GM12892 (cell line): Measurements from ENCODE around the gene ESPNL.

ENCODE experiments used
- DNase-seq: peaks from one replicate; pipeline ENCODE4 v3.0.0; 2011; ENCODE audit not compliant: insufficient read length
- FAIRE-seq: peaks from 2 replicates; lab custom pipeline; 2011; peaks lifted over from hg19 to GRCh38; lab: Jason Lieb, UNC
- POLR2A ChIP-seq: IDR thresholded peaks from 2 replicates; pipeline ENCODE4 v1.6.1; 2011; ENCODE audit warnings: low read depth, low read length, control low read depth
- POLR2AphosphoS5 ChIP-seq: IDR thresholded peaks from 2 replicates; pipeline ENCODE4 v1.6.1; 2011; ENCODE audit warnings: low read depth, low read length, control low read depth
- TAF1 ChIP-seq: IDR thresholded peaks from 2 replicates; pipeline ENCODE4 v1.6.1; 2011; ENCODE audit warnings: low read depth, mild to moderate bottlenecking, control low read depth, low read length, borderline replicate concordance

ESPNL gene

DNA sequence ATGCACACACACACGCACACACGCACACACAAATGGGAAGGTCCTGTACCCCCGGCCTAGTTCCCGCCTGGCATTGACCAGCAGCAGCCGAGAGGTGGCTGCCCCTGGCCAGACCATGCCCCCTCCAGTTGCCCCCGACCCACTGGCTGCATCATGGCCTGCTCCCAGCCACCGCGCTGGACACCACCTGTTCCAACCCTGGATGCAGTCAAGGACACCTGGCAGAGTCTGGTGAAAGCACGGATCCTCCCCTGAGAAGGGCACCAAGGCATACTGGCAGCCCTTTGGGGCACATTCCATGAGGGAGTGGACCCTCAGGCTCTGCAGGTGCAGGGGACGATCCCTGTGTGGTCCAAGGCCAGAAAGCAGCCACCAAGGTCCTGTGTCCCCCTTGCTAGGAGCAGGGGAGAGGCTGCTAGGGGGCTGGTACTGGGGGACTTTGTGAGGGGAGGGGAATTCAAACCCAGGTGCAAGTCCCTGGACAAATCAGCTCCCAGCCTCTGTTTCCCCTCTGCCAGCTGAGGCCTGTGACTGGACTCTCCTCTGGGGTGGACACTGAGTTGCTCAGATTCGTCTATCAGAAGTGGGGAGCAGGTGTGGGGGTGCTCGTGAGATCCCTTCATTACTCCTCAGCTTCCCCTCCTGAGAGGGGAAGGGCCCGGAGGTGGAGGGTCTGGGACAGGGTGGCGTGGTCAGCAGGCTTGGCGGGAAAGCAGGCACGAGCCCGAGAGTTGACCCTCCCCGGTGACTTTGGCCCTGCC lies 3.5 kb downstream of the ESPNL start:
- FAIRE-seq (no peak), DNase-seq (no peak)
- TF ChIP-seq POLR2AphosphoS5 (no peak), TAF1 (no peak), POLR2A (no peak)

DNA sequence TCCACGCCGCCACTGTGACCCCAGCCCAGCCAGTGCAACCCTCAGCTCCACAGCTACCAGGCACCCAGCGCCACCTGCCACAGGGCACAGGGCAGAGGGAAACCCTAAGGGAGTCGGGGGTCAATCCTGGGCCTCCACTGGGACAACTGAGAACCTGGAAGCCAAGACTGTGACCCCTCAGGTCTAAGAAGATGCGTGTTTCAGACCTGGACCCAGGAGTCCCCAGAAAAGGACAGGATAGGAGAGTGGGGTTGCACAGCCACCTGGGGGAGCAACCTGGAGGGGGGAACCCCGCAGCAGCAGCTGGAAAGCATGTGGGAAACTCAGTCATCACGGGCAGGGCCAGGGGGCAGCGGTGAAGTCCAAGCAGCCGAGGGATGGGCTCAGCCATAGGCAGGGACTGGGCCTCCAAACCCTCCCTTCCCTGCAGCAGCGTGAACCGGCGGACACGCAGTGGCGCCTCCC lies 4.1 kb downstream of the ESPNL start:
- DNase-seq = no peak
- TF ChIP-seq POLR2A (no peak), TAF1 (no peak), POLR2AphosphoS5 (no peak)
- FAIRE-seq = no peak

DNA sequence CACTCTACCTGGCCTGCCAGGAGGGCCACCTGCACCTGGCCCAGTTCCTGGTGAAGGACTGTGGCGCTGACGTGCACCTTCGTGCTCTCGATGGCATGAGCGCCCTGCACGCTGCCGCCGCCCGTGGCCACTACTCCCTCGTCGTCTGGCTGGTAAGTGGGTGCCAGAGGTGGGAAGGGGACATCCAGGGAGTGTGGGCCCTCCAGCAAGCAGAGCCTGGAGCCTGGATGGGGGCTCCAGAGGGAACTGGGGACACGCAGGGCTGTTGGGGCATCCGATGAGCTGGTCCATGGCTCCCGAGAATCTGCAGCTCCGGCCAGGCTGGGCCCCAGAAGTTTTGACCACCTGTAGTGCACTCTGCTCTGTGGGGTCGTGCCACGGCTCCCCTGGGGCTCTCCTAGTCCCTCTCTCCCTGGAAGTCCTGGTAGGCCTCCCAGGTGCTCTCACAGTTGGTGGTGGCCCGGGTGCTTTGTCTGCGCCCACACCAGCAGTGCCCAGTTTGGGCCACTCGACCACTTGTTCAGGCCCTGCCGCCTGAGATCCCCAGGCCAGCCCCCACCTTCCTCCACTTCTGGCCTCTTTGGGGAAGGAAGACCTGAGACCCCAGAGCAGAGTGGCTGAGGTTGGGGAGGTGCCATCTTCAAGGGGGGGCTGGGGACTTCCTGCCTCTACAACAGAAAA lies 4.7 kb downstream of the ESPNL start:
- TF ChIP-seq POLR2A = no peak
- TF ChIP-seq TAF1 = no peak
- TF ChIP-seq POLR2AphosphoS5 = no peak
- DNase-seq (peak; percentile 13), FAIRE-seq (no peak)

DNA sequence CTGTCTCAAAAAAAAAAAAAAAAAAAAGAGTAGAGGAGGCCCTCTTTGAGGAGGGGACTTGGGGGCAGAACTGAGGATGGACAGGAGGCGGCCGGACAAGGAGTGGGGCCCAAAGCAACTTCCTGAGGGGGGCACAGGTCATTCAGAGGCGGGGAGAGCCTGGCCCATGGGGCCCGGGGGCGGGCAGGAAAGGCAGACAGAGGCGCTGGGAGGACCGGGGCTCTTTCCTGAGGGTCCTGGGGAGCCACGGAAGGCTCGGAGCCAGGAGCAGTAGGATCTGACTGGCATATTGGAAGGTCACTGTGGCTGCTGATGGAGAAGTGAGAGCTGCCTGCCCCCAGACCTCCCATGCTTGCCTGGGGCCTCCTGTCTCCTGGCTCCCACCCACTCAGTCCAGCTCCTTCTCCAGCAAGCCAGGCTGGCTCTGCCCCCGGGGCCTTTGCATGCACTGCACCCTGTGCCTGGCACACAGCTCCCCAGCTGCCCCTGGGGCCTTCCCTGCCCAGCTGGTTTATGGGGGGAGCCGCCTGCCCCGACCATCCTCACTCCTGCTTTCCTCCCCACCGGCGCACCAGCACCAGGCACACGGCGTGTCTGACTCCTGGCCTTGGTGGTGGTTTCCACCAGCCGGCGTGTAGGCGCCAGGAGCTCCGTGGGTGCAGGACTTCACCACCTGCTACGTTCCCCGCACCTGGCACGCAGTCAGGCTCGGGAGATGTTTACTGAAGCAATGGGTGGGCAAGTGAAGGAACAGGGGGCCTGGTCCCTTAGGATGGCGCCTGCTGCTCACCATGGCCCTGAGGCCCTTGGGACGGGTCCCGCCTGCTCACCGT lies 5.6 kb downstream of the ESPNL start:
- FAIRE-seq (no peak), DNase-seq (no peak)

DNA sequence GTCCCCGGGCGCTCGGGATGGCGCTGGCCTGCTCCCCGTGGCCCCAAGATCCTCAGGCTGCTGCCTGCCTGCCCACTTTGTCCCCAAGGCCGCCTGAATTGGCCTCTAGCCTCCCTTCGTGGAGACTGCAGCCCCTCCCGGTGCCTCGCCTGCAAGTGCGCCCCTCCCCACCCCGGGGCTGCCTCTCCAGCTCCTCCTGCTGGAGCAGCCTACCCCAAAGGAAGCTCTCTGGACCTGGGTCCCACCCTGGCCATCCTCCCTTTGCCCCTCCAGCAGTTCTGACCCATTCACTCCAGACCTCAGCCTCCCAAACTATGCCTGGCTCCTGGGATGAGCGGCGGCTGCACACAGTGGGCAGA lies 6.2 kb downstream of the ESPNL start:
- DNase-seq (no peak), FAIRE-seq (no peak)
- TF ChIP-seq TAF1 (no peak), POLR2AphosphoS5 (no peak), POLR2A (no peak)

More for the DNA sequence above, 5.6 kb downstream of the ESPNL start:
- TF ChIP-seq TAF1 (no peak), POLR2A (no peak), POLR2AphosphoS5 (no peak)

DNA sequence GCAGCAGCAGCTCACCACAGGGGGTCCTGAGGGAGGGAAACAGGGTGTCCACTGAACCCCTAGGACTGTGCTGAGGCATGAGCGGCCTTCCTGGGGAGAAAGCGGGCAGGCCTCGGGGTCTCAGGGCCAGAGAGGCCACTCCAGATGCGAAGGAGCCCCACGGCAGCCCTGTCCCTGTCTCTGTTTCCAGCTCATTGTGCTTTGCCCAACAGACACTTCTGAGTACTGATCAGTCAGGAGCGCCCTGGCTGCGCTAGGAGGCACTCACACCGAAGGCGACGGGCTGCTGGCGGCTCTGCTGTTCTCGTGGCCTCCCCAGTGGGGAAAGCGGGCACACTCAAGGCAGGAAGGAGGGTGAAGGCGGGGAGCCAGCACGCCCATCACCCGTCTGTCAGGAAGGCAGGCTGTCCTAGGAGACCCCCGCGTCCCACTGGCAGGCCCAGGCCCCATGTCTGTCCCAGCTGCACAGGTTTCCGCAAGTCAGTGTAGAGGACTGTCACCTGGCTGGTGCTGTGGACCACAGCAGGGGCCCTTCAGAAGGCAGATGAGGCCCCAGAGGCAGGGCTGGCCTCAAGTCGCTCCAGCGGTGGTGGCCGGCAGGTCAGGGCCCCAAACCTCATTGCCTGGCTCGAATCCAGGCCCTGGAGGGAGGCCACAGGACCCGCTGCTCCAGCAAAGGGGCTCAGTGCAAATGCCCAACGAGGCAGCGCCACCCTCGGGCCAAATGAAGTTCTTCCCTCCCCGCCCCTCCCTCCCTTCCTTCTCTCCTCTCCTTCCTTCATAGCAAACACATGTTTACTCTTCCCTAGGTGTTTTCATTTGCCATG lies 6.8 kb downstream of the ESPNL start:
- FAIRE-seq = peak; percentile 50
- no peak for TF ChIP-seq TAF1
- no peak for TF ChIP-seq POLR2A
- no peak for TF ChIP-seq POLR2AphosphoS5

DNA sequence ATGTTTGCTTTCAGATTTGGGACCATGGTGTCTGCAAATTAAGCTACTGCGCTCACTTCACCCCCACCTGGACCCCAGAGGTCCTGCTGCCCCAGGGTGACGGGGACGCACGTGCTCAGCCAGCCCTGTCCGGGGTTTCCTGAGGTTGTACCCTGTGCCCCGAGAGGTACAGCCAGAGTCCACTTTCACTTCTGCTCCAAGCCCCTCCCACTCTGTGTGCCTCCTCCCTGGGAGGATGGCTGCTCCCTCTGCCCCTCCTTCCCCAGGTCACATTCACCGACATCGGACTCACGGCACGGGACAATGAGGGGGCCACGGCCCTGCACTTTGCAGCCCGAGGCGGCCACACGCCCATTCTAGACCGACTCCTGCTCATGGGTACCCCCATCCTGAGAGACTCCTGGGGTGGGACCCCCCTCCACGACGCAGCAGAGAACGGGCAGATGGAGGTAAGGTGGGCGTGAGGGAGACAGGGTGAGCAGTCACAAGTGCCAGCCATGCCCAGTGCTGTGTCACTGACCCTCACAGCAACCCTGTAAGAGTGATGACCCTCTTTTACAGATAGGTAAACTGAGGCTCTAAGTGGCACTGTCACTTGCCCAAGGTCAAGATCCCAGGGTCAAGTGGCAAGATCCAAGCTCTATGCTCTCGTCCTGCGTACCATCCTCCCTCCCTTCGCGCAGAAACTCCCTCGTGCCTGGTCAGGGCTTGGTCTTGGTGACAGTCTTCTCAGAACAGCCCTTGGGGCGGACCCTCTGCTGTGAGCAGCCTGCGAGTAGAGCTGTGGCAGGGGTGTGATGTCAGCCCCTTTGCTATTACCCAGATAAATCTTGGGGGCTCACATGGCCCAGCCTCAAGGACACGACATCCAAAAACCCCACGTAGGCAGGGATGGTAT lies 7.6 kb downstream of the ESPNL start:
- TF ChIP-seq TAF1 = no peak
- no peak for TF ChIP-seq POLR2A
- TF ChIP-seq POLR2AphosphoS5 = no peak

More for the DNA sequence above, 6.8 kb downstream of the ESPNL start:
- DNase-seq = peak; percentile 46

DNA sequence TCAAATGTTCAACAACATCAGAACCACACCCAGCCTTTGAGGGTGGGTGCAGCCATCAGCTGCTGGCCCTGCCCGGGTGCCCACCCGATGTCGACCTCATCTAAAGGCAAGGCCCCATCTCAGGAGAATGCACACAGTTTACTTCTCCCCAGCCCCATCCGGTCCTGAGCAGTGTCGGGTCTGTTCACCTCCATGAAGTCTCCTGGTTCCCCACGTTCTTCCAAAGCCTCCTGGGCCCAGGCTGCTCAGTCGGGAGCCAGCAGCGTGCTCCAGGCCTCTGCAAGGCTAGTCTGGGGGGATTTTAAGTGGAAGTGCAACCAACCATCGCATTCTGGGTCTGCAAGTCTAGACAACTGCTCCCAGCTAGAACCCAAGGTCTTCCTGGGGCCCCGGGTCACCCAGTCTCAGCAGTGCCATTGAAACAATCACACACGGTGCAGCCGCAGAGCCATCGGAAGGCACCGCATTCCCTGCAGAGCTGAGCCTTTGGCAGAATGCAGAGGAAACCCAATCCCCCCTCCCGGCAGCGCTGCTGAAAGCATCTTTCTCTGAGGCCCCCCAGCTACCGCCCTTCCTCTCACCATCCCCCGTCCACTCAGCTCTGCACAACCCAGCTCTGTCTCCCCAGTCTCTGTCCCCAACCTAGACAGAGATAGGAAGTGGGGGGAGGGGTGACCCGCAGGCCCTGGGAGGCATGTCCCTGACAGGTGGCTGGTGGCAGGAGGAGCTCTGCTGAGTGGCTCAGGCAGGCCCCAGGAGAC lies 8.5 kb downstream of the ESPNL start:
- DNase-seq (peak; percentile 53), FAIRE-seq (peak; percentile 79)
- TF ChIP-seq POLR2A (no peak), POLR2AphosphoS5 (no peak), TAF1 (no peak)

More for the DNA sequence above, 7.6 kb downstream of the ESPNL start:
- DNase-seq (peak; percentile 81), FAIRE-seq (peak; percentile 99)

DNA sequence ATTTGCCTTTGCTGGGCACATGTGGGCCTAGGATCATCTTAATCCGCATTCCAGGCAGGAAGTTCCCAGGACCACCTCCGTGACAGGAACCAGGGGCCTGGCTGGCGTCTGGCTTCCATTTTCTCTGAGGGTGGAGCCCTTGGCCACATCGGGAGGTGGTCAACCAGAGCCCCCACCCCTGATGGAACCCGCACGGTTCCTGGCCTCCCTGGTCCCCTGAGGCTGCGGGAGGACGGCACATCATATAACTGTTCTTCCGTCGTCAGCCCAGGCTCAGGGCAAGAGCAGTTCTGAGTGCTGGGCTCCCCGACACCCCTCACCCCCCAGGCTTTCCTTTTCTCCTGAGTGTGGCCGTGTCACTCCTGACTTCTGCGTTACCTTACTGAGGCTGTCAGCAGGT lies 13.5 kb downstream of the ESPNL start:
- TF ChIP-seq POLR2AphosphoS5 (no peak), TAF1 (no peak), POLR2A (no peak)
- DNase-seq (no peak), FAIRE-seq (no peak)
